ENCODE results near the gene IGSF9. TPM values are rescaled to one million over a fixed set of nuclear protein-coding genes. Genes with fewer than 3 reads are reported as not detected.
A peak's percentile ranks its signal among the peaks of the same experiment; 100 is the strongest.

Gene IGSF9
- total and polyA plus RNA-seq, 7 experiments from 2014 or later: 0.12 TPM; not detected in 5

GRCh38 chr1:159889821-159890252, 55.6 kb downstream of the IGSF9 start:
- H3K27me3 Mint-ChIP-seq: peaks cover 0 to 16% (median 0%) of the 10 kb centered on the region in 5 donors
- H3K36me3 Mint-ChIP-seq: no peaks in the 10 kb centered on the region
- POLR2A ChIA-PET: interaction anchor here (1.6 kb wide), 1 partner anchor 92 kb away, joined by 4 read pairs; no protein-coding TSS in a partner anchor
- Histone ChIP-seq H3K27ac (ENCODE audit: low read depth, low read length) (no peak overlapping the region), H3K36me3 (ENCODE audit: control insufficient read depth in 2 of 3, insufficient read depth in 3 of 3, low read length in 3 of 3) (no peaks in the 10 kb centered on the region), H3K4me1 (ENCODE audit: control insufficient read depth in 2 of 2, insufficient read depth in 2 of 2, low read length in 2 of 2) (peaks cover 0 to 17% of the 10 kb centered on the region in 2 donors), H3K4me3 (ENCODE audit: low read length) (no peak overlapping the region), H3K27me3 (ENCODE audit: control insufficient read depth in 2 of 2, insufficient read depth in 2 of 2, low read length in 2 of 2) (no peaks in the 10 kb centered on the region), H3K9me3 (ENCODE audit: control insufficient read depth in 2 of 3, low read length in 3 of 3) (no peaks in the 10 kb centered on the region)
- peaks cover 0 to 1% (median 0%) of the 10 kb centered on the region in 11 donors for H3K9me3 Mint-ChIP-seq
- intact Hi-C loops (cut with micrococcal nuclease): loop anchor here (2.0 to 5.0 kb wide), 3 partner anchors 63 to 728 kb away; partner anchors contain the start of gene SLAMF8 (in 1 of the 2)
- CTCF ChIA-PET: interaction anchor here (0.9 to 10.1 kb wide), 7 partner anchors 15 to 118 kb away, joined by 3 to 226 read pairs (median 5); partner anchors contain the start of genes DUSP23, FCRL6 and IGSF9
- peaks cover 0 to 16% (median 0%) of the 10 kb centered on the region in 7 donors for H3K4me1 Mint-ChIP-seq
- peak overlapping the region in 1 of 9 donors; percentile 11 for H3K27ac Mint-ChIP-seq
- H3K4me3 Mint-ChIP-seq: no peak overlapping the region
- peak; percentile 79 for ATAC-seq
- no peak for DNase-seq

GRCh38 chr1:159889202-159889601, 56.2 kb downstream of the IGSF9 start:
- Mint-ChIP-seq H3K4me3 (no peak overlapping the region), H3K27ac (no peak overlapping the region), H3K9me3 (peaks cover 0 to 1% (median 0%) of the 10 kb centered on the region in 11 donors), H3K36me3 (no peaks in the 10 kb centered on the region), H3K4me1 (peaks cover 0 to 16% (median 0%) of the 10 kb centered on the region in 7 donors), H3K27me3 (peaks cover 0 to 14% (median 0%) of the 10 kb centered on the region in 5 donors)
- no peaks in the 10 kb centered on the region for H3K36me3 ChIP-seq (ENCODE audit: control insufficient read depth in 2 of 3, insufficient read depth in 3 of 3, low read length in 3 of 3)
- ChIA-PET CTCF (interaction anchor here (0.9 to 10.1 kb wide), 5 partner anchors 19 to 108 kb away, joined by 3 to 226 read pairs (median 7); partner anchors contain the start of genes DUSP23, FCRL6 and IGSF9), POLR2A (interaction anchor here (0.6 to 1.3 kb wide), 3 partner anchors 16 to 90 kb away, joined by 3 to 6 read pairs (median 3); partner anchors contain the start of gene TAGLN2)
- DNase-seq (no peak), ATAC-seq (no peak)
- peaks cover 0 to 17% of the 10 kb centered on the region in 2 donors for H3K4me1 ChIP-seq (ENCODE audit: control insufficient read depth in 2 of 2, insufficient read depth in 2 of 2, low read length in 2 of 2)
- intact Hi-C loops (cut with micrococcal nuclease): no loop called here
- H3K4me3 ChIP-seq (ENCODE audit: low read length): no peak overlapping the region
- no peak overlapping the region for H3K27ac ChIP-seq (ENCODE audit: low read depth, low read length)
- no peaks in the 10 kb centered on the region for H3K9me3 ChIP-seq (ENCODE audit: control insufficient read depth in 2 of 3, low read length in 3 of 3)
- no peaks in the 10 kb centered on the region for H3K27me3 ChIP-seq (ENCODE audit: control insufficient read depth in 2 of 2, insufficient read depth in 2 of 2, low read length in 2 of 2)

GRCh38 chr1:159884296-159884695, 61.1 kb downstream of the IGSF9 start:
- Histone ChIP-seq H3K9me3 (ENCODE audit: control insufficient read depth in 2 of 3, low read length in 3 of 3) (no peaks in the 10 kb centered on the region), H3K36me3 (ENCODE audit: control insufficient read depth in 2 of 3, insufficient read depth in 3 of 3, low read length in 3 of 3) (no peaks in the 10 kb centered on the region), H3K27ac (ENCODE audit: low read depth, low read length) (no peak overlapping the region), H3K4me1 (ENCODE audit: control insufficient read depth in 2 of 2, insufficient read depth in 2 of 2, low read length in 2 of 2) (peaks cover 3 to 8% of the 10 kb centered on the region in 2 donors), H3K27me3 (ENCODE audit: control insufficient read depth in 2 of 2, insufficient read depth in 2 of 2, low read length in 2 of 2) (no peaks in the 10 kb centered on the region), H3K4me3 (ENCODE audit: low read length) (no peak overlapping the region)
- H3K4me3 Mint-ChIP-seq: no peak overlapping the region
- H3K9me3 Mint-ChIP-seq: no peaks in the 10 kb centered on the region
- intact Hi-C loops (cut with micrococcal nuclease): no loop called here
- CTCF ChIA-PET: interaction anchor here (1.3 kb wide), 1 partner anchor 85 kb away, joined by 3 read pairs; no protein-coding TSS in a partner anchor
- POLR2A ChIA-PET: no interaction called here
- H3K36me3 Mint-ChIP-seq: no peaks in the 10 kb centered on the region
- peaks cover 0 to 3% (median 0%) of the 10 kb centered on the region in 7 donors for H3K4me1 Mint-ChIP-seq
- peaks cover 0 to 5% (median 0%) of the 10 kb centered on the region in 5 donors for H3K27me3 Mint-ChIP-seq
- ATAC-seq (no peak), DNase-seq (no peak)
- H3K27ac Mint-ChIP-seq: no peak overlapping the region

- no peaks in the 10 kb centered on the region for H3K27me3 ChIP-seq (ENCODE audit: control insufficient read depth in 2 of 2, insufficient read depth in 2 of 2, low read length in 2 of 2)
- no peaks in the 10 kb centered on the region for H3K9me3 Mint-ChIP-seq
- no peaks in the 10 kb centered on the region for H3K36me3 ChIP-seq (ENCODE audit: control insufficient read depth in 2 of 3, insufficient read depth in 3 of 3, low read length in 3 of 3)
- peaks cover 0 to 5% (median 0%) of the 10 kb centered on the region in 5 donors for H3K27me3 Mint-ChIP-seq
- ATAC-seq: no peak
- DNase-seq: no peak
- H3K4me3 Mint-ChIP-seq: no peak overlapping the region
- no peak overlapping the region for H3K27ac Mint-ChIP-seq
- ChIA-PET CTCF (interaction anchor here (1.7 kb wide), 1 partner anchor 10 kb away, joined by 5 read pairs; no protein-coding TSS in a partner anchor), POLR2A (interaction anchor here (0.8 kb wide), 1 partner anchor 84 kb away, joined by 3 read pairs; no protein-coding TSS in a partner anchor)
- H3K9me3 ChIP-seq (ENCODE audit: control insufficient read depth in 2 of 3, low read length in 3 of 3): no peaks in the 10 kb centered on the region
- H3K4me1 ChIP-seq (ENCODE audit: control insufficient read depth in 2 of 2, insufficient read depth in 2 of 2, low read length in 2 of 2): peaks cover 3 to 4% of the 10 kb centered on the region in 2 donors
- intact Hi-C loops (cut with micrococcal nuclease): no loop called here
- H3K36me3 Mint-ChIP-seq: no peaks in the 10 kb centered on the region
- no peak overlapping the region for H3K27ac ChIP-seq (ENCODE audit: low read depth, low read length)
- no peaks in the 10 kb centered on the region for H3K4me1 Mint-ChIP-seq
- H3K4me3 ChIP-seq (ENCODE audit: low read length): no peak overlapping the region
Observed at GRCh38 chr1:159883134-159883533, 62.3 kb downstream of the IGSF9 start.

GRCh38 chr1:159882527-159882862, 62.9 kb downstream of the IGSF9 start:
- Mint-ChIP-seq H3K9me3 (no peaks in the 10 kb centered on the region), H3K27ac (no peak overlapping the region), H3K27me3 (peaks cover 0 to 5% (median 0%) of the 10 kb centered on the region in 5 donors), H3K36me3 (no peaks in the 10 kb centered on the region), H3K4me1 (no peaks in the 10 kb centered on the region), H3K4me3 (no peak overlapping the region)
- intact Hi-C loops (cut with micrococcal nuclease): no loop called here
- Histone ChIP-seq H3K9me3 (ENCODE audit: control insufficient read depth in 2 of 3, low read length in 3 of 3) (no peaks in the 10 kb centered on the region), H3K36me3 (ENCODE audit: control insufficient read depth in 2 of 3, insufficient read depth in 3 of 3, low read length in 3 of 3) (no peaks in the 10 kb centered on the region), H3K27ac (ENCODE audit: low read depth, low read length) (no peak overlapping the region), H3K4me3 (ENCODE audit: low read length) (no peak overlapping the region), H3K27me3 (ENCODE audit: control insufficient read depth in 2 of 2, insufficient read depth in 2 of 2, low read length in 2 of 2) (no peaks in the 10 kb centered on the region), H3K4me1 (ENCODE audit: control insufficient read depth in 2 of 2, insufficient read depth in 2 of 2, low read length in 2 of 2) (peaks cover 3 to 4% of the 10 kb centered on the region in 2 donors)
- DNase-seq (no peak), ATAC-seq (no peak)
- ChIA-PET CTCF (interaction anchor here (1.7 kb wide), 1 partner anchor 10 kb away, joined by 5 read pairs; no protein-coding TSS in a partner anchor), POLR2A (no interaction called here)

- Mint-ChIP-seq H3K4me3 (no peak overlapping the region), H3K4me1 (no peaks in the 10 kb centered on the region), H3K27ac (no peak overlapping the region), H3K36me3 (no peaks in the 10 kb centered on the region), H3K9me3 (no peaks in the 10 kb centered on the region), H3K27me3 (peaks cover 0 to 5% (median 0%) of the 10 kb centered on the region in 5 donors)
- H3K4me1 ChIP-seq (ENCODE audit: control insufficient read depth in 2 of 2, insufficient read depth in 2 of 2, low read length in 2 of 2): peaks cover 3 to 4% of the 10 kb centered on the region in 2 donors
- no peak overlapping the region for H3K4me3 ChIP-seq (ENCODE audit: low read length)
- intact Hi-C loops (cut with micrococcal nuclease): no loop called here
- H3K27ac ChIP-seq (ENCODE audit: low read depth, low read length): no peak overlapping the region
- H3K36me3 ChIP-seq (ENCODE audit: control insufficient read depth in 2 of 3, insufficient read depth in 3 of 3, low read length in 3 of 3): no peaks in the 10 kb centered on the region
- no peaks in the 10 kb centered on the region for H3K27me3 ChIP-seq (ENCODE audit: control insufficient read depth in 2 of 2, insufficient read depth in 2 of 2, low read length in 2 of 2)
- DNase-seq: peak in 5 of 9 donors; percentile 9 to 28 (median 18)
- ChIA-PET CTCF (interaction anchor here (1.7 kb wide), 1 partner anchor 11 kb away, joined by 5 read pairs; no protein-coding TSS in a partner anchor), POLR2A (no interaction called here)
- no peaks in the 10 kb centered on the region for H3K9me3 ChIP-seq (ENCODE audit: control insufficient read depth in 2 of 3, low read length in 3 of 3)
- ATAC-seq: no peak
Observed at GRCh38 chr1:159881622-159882526, 63.5 kb downstream of the IGSF9 start.

All from naive thymus-derived CD4-positive, alpha-beta T cell (primary cell).